HG02759 (cell line): ENCODE results near the gene EPHA8.

Experiments
- ATAC-seq: cut with Tn5 transposase; IDR thresholded peaks from one replicate; pipeline ENCODE4 v1.9.1; 2021; ENCODE audit warnings: mild to moderate bottlenecking, moderate library complexity; ENCODE audit not compliant: unreplicated experiment

The EPHA8 gene

DNA sequence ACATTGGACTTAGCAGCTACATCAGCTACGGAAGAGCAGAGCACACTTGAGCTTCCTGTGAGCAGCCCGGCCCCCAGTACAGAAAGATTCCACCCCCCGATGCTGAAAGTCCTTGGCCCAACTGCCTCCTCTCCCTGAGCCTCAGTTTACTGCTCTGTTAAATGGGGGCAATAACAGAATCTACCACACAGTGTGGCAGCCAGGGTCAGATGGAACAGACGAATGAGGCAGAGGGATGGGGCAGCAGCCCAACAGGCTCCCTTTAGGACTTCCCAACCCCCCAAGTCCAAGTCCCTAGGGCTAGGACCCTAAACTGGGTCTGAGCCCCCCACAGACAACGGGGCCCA is 50.3 kb downstream of the EPHA8 start:
- ATAC-seq, result no peak

DNA sequence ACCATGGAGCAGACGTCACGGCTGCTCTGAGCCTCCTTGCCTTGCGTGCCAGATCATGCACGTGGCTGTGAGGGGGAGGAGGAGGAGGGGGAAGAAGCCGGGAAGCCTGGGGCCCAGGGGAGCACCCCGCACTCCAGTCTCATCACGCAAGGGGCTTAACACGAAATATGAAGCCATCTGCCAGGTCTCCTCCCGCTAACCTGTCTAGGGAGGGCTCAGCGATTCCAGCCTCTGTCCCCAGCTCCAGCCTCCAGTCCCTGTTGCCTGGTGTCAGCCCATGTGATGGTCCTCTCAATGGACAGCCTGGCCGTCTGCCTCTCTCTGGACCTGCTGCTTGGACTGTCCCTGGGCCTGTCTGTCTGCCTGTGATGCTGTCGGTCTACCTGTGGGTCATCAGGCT is 50.7 kb downstream of the EPHA8 start:
- no peak for ATAC-seq

DNA sequence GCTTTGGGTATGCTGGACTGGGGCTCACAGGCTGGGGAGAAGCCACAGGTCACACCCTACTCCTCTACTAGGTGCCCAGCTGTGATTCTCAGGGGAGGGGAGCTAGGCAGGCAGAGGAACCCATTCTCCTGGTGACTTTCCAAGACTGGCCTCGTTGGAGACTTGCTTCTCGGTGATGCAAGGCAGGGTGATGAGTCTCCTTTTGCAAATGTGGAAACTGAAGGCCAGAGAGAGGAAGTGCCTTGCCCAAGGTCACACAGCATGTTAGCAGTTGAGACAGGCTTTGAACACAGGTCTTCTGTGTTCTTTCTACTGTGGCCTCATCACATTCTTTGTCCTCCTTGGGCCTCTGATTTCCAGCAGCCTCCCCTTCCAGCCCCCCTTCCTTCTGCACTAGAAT is 52.6 kb downstream of the EPHA8 start:
- ATAC-seq, result no peak

DNA sequence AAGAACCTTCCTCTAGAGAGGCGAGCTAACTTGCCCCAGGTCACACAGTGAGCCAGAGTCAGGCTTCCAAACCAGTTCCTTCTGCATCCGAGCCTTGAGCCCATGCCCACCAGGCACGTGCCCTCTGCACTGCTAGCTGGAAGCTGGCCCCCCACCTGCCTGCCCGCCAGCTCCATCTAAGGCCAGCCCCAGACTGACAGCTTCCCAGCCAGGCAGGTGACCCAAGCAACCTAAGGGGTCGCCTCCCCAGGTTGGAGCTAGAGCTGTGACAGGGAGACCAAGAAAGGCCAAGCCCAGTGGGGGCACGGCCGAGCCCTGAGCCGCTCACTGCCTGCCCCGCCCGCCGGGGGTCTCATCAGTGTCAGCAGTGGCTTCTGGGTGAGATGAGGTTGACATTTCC is 53.3 kb downstream of the EPHA8 start:
- no peak for ATAC-seq

DNA sequence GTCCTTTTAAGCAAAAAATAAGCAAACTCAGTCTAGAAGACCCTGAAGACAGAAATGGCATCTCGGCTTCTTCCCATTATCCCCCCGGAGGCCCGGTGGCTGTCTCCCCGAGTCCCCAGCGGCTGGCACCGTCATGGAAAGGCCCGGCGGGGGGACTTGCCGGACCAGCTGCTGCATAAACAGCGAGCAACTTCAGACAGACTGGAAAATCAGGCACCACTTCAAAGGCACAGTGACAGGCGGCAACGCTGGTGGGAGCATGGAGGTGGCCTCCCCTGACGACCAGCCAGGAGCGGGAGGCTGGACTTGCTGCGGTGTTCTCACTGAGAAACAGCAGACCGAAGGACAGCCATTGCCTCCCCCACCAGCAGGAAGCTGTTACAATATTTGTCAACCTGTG is 54.8 kb downstream of the EPHA8 start:
- ATAC-seq, result no peak

DNA sequence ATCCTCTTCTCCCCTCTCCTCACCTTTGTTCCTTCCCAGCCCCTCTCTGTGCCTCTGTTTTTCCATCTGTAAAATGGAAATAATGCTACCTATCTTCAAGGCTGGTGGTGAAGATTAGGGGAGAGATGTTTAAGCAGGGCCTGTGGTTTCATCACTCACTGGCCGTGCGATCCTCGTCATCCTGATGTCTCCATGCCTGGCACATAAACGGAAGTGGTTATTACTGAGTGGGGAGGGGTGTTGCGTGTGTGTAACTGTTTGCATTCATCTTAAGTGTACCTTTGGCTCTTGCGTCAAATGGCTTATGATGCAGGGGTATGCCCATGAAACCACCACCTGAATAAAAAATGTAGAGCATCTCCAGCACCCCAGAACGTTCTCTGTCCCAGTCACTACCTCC is 56.0 kb downstream of the EPHA8 start:
- ATAC-seq, result no peak

DNA sequence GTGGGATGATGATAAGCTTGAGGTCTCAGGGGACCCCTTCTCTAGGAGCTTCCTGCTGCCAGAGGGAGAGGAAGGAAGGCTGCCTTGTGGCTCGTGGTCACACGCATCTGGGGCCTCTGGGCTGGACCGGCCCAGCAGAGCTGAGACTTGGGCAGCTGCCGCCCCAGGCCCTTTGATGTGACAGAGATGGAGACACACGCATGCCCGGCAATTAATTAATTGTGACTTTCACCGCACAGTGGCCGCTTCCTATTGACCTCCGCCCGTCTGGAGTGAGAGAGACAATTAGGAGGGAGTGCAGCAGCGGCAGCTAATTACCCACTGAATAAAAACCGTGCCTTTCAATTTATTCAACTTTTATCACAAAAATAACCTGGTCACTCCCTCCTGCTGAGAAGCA is 56.5 kb downstream of the EPHA8 start:
- no peak for ATAC-seq

DNA sequence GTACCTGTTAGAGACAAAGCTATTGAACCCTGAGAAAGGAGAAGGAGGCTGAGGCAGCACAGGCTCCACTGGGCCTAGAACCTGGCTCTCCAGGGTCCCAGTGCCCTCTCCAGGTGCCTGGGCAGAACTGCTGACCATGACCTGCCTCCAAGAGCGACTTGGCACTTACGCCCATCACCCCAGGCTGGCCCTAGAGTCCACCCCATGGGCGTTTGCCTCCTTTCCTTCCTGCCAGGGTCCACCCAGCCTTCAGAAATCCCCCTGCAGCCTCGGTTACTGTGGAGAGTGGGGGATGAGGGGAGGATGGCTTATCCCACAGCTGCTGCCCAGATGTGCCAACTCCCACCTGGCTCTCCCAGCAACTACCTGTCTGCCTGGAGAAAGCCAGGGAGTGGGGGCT is 58.5 kb downstream of the EPHA8 start:
- ATAC-seq, result no peak

DNA sequence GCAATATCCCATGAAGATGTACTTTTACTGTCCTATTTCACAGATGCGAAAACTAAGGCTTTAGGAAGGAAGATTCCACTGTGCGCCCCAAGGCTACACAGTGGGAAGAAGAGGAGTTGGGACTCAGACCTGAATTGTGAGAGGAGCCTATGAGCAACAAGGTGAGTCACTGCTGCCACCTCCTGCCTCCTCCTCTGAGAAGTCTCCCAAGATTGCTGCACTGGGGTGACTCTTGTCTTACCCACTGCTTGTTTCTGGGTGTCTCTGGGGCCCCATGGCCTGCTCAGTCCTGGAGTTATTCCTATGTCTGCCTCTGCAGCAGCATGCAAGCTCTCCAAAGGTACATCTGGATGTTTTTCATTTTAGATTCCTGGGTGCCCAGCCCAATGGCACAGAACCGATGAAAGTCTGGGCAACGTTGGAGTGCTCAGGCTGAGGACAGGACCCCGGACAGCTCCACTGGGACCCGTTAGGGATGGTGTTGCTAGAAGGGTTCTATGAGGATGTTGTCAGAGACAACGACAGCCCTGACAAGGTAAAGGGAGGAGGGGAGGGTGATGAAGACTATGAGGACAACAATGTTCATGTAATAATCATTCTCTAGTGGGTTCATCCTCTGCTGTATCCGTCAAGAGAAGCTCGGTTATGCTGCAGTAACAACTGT is 62.1 kb downstream of the EPHA8 start:
- ATAC-seq, result no peak

DNA sequence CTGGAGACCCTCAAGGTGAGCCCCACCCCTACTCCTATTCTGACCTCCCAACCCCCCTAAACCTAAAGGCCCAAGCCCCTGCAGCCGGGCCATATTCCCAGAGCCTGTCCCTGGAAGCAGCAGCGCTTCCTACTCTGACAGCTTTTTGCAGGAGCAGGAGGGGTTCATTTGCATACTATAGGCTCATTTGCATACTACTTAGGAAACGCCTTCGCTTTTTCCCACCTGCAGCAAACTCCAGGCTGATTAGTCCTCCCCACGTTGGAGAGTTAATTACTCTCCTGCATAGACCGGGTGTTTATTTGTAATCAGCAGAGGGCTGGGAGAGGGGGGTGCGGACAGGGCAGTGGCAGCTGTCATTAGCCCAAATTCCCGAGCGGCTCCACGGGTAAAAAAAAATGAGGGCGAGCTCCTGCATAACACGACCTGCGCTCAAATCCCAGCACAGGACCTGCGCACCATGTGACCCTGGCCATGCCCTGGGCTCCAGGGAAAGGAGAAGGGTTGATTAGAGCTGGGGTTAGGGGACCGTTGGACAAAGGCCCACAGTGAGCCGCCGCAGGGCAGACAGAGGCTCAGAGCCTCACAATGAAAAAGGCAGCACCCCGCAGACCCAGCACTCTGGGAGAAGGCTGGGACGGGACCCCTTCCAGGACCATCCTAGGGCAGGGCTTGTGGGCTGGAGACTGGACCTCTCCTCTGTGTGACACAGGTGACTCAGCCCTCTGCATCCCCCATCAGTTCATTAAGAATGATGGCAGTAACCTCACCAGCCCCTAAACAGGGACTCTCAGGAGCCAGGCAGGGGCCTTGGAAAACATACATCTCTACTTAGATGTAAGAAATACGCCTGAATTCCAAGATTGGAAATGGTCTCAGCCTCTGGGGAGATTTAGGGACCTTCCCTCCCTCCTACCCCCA is 63.2 kb downstream of the EPHA8 start:
- ATAC-seq, result no peak

DNA sequence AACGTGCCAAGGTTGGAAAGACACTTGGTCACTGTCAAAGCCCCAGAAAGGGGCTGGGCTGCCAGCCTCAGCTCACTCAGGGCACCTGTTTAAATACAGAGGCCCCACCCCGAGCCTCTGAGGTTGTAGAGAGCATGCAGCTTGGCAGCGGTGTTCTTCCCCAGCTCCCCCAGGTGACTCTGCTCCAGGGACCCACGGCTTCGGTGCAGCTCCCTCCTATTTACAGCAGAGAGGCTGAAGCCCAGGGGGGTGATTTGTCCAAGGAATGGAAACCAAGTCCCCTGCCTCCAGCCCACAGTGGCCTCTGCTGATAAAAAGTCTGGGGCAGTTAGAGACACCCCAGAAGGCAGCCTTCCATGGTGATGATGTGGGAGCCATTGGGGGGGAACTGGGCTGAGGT is 64.0 kb downstream of the EPHA8 start:
- no peak for ATAC-seq

DNA sequence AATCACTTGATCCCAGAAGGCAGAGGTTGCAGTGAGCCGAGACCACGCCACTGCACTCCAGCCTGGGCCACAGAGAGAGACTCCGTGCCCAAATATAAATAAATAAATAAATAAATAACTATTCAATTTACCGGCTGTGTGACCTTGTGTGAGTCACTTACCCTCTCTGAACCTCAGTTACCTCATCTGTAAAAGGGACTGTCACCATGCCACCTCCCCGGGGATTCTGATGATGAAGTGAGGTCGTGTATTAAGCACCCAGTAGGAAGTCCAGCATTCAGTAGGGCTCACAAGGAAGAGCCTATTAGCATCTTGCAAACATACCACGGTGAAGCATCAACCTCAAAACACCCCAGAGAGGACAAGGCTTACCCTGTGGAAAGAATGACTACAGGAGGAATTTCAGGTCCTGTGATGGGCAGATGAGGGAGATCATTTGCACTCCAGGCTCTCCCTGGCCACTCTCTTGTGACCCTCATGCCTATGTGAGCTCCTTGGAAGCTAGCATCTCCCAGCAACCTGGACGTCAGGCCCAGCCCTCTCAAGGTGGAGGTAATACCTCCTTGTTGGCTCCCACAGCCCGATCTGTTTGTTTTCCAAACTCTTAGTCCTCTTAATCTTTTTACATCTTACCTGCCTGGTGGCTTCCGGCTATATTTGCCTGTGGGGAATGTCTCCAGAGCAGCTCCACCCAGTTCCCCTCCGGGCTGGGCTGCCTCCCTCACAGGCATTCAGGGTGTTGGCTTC is 65.6 kb downstream of the EPHA8 start:
- ATAC-seq, result no peak

DNA sequence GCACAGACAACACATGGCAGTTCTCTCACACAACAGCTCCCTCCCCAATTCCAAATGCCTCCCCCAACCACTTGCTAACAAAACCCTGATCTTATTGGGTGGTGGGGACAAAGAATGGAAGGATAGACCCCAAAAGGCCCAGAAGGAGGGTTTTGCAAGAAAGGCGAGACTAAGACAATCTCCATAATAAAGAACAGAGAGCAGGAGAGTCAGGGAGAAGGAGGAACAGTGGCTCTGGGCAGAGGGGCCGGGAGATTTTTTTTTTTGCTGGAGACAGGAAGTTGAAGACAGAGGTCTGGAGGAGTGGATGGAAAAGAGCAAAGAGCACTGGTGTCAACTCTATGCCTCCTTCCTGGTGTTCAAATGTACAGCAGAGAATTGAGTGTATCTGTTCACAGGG is 66.6 kb downstream of the EPHA8 start:
- ATAC-seq, result no peak

DNA sequence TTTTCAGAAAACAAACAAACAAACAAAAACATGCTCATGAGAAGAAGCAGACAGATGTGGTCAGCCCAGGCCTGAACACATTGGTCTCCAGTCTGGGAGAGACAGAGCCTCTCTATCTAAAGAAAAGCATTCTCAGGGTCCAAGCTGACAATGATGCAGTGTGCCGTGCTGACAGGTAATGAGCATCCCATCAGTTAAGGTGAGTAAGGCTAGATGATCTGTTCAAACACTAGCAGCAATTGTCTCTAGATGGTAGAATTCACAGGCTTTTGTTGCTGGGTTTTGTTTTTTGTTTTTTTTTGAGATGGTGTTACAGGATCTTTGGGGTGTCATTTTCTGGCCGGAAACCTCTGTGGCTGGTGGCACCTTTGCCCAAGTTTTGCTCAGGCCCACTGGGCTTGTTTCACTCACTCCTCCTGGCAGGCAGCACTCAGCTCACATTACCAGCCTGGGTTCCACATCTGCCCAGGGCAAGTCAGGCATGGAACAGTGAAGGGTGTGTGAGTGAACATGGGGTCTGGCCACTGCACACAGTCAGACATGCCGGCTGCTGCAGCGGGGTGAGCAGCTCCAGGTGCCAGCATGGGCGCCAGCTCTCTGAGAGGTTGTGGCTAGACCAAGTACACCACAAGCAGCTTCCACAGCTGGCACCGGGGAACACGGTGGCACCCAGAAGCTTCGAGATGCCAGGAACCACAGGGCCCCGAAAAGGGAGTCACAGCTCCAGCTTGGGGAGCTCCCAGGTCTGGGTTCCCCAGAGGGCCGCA is 70.6 kb downstream of the EPHA8 start:
- ATAC-seq, result no peak

DNA sequence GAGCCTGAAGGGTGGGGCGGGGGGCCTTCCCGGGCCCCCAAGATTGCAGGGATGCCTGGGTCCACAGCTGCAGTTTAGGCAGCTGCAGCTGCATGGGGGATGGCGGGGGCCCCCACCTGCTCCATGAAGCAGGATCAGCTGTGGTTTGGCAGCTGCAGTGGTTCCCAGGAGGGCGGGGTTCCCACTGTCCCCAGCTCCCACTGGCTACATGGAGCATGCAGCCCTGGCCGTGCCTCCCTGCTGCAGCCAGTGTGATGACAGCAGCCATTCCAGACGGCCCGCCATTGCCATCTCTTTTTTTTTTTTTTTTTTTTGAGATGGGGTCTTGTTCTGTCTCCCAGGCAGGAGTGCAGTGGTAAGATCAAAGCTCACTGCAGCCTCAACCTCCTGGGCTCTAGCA is 72.1 kb downstream of the EPHA8 start:
- no peak for ATAC-seq

DNA sequence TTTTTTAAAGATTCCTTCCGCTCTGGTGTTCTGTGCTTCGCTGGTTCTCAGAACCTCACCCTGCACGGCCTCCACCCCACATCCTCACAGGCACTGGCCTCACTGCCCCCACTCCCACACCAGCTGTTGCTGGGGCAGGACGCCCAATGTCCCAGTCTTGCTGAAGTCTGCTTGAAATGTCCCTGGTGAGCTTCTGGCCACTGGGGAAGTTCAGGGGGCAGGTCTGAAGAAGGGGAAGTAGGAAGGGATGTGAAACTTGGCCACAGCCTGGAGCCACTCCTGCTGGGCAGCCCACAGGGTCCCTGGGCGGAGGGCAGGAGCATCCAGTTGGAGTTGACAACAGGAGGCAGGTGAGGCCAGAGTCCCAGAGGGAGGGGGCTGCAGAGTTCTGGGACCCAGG is 73.1 kb downstream of the EPHA8 start, which contains the start of gene C1QA:
C1QA (plus strand) TSS at position 276 of the 400 bp plus-strand sequence. CDS start 989 bp downstream, outside the sequence.
- no peak for ATAC-seq

DNA sequence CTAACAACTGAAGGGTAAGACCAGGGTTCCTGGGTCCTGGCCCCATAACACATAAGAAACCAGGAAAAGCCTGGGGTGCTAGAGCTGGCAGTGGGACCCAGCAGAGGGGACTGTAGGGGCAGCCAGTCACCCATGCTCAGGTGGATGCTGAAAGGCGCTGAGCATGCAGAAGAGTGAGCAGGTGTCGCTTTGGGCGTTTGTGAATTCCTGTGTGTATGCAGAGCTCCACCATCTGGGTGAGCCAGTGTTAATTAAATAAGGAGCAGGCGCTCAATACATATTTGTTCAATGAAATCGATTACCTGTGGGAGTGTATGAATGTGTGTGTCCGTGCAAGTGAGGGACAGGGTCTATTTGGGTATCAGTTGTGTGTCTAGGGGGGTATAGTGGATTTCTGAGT is 73.6 kb downstream of the EPHA8 start:
- no peak for ATAC-seq

DNA sequence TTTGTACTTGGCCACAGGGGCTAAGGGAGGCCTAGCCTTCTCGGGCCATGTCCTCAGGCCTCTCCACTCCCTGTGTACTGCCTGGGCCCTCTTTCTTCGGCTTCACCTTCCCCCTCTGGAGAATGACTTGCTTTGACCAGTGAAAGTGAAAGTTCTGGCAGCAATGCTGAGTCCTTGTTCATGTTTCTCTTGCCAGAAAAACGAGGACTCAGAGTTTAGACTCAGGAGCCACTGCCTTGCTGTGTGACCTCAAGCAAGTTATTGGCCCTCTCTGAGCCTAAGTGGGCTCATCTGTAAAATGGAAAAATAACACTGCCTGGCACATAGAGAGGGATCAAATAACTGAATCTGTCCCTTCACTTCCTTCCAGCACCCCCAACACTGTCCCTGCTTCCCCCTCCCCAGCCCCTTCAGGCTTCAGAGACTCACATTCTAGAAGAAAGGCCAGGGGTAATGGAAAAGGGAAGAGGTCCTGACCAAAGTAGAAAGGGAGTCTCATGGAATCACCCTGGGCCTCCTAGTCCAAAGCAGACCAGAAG is 74.7 kb downstream of the EPHA8 start:
- no peak for ATAC-seq

DNA sequence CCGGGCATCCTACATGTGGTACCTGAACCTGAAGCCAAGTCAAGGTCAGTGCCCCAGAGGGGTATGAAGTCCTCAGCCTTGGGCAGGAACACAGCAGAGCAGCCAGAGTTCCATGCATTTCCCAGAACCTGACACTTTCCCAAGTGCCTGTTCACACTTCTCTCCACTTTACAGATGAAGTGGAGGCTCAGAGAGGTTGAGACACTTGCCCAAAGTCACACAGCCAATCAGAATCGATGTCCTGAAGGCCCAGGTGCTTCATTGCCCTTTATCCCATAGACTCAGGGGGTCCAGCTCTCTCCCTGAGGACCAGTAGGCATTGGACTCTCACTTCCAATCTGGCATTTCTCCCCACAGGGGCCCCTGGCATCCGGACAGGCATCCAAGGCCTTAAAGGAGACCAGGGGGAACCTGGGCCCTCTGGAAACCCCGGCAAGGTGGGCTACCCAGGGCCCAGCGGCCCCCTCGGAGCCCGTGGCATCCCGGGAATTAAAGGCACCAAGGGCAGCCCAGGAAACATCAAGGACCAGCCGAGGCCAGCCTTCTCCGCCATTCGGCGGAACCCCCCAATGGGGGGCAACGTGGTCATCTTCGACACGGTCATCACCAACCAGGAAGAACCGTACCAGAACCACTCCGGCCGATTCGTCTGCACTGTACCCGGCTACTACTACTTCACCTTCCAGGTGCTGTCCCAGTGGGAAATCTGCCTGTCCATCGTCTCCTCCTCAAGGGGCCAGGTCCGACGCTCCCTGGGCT is 75.4 kb downstream of the EPHA8 start:
- ATAC-seq, result no peak

DNA sequence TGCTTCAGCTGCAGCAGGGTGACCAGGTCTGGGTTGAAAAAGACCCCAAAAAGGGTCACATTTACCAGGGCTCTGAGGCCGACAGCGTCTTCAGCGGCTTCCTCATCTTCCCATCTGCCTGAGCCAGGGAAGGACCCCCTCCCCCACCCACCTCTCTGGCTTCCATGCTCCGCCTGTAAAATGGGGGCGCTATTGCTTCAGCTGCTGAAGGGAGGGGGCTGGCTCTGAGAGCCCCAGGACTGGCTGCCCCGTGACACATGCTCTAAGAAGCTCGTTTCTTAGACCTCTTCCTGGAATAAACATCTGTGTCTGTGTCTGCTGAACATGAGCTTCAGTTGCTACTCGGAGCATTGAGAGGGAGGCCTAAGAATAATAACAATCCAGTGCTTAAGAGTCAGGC is 76.0 kb downstream of the EPHA8 start:
- ATAC-seq, result no peak
